Ishikawa (cell line): ENCODE measurements around the gene CCDC183.

Experiments
- EP300 ChIP-seq: IDR thresholded peaks from 2 replicates; pipeline ENCODE4 v1.6.1; 2012; ENCODE audit warnings: borderline replicate concordance
- REST ChIP-seq: IDR thresholded peaks from 2 replicates; pipeline ENCODE4 v1.6.1; 2012; ENCODE audit warnings: low read depth, mild to moderate bottlenecking
- TAF1 ChIP-seq: IDR thresholded peaks from 2 replicates; pipeline ENCODE4 v1.6.1; 2012; ENCODE audit warnings: low read depth, mild to moderate bottlenecking

GRCh38 chr9:136806067-136806466 is 9.9 kb downstream of the CCDC183 start:
- TF ChIP-seq TAF1 (no peak), EP300 (no peak), REST (no peak)
